GM23338 (cell line): ENCODE data around the gene MESD. TPM values are rescaled to one million over a fixed set of nuclear protein-coding genes. Genes with fewer than 3 reads are reported as not detected.

Experiments used
- ATAC-seq: fragments of 200-7000 bp; cut with Tn5 transposase; 3 replicates; pipeline ENCODE4 v1.9.1; 2020
- DNase-seq: peaks from one replicate; pipeline ENCODE4 v3.0.0-alpha.2; 2015; ENCODE audit warnings: low spot score
- H2AFZ ChIP-seq: fragments of 200-600 bp; sonication (generic); 2 replicates; pipeline ENCODE4 v1.8.0; 2016; ENCODE audit warnings: antibody characterized with exemption, mild to moderate bottlenecking, moderate library complexity
- H3F3A ChIP-seq: fragments of 200-600 bp; sonication (generic); replicated peaks from 2 replicates; pipeline ENCODE4 v1.8.0; 2017; ENCODE audit warnings: antibody characterized with exemption, mixed run types, low read depth
- H3K27ac ChIP-seq: fragments of 200-600 bp; sonication (generic); 2 replicates; pipeline ENCODE4 v1.6.1; 2016; ENCODE audit warnings: low read depth
- H3K27me3 ChIP-seq: fragments of 200-600 bp; sonication (generic); 2 replicates; pipeline ENCODE4 v1.8.0; 2016; ENCODE audit warnings: mild to moderate bottlenecking, mixed run types, moderate library complexity; ENCODE audit not compliant: insufficient read depth
- H3K36me3 ChIP-seq: fragments of 200-600 bp; sonication (generic); 2 replicates; pipeline ENCODE4 v1.8.0; 2016; ENCODE audit warnings: mild to moderate bottlenecking; ENCODE audit not compliant: insufficient read depth
- H3K4me1 ChIP-seq: fragments of 200-600 bp; sonication (generic); 2 replicates; pipeline ENCODE4 v1.8.0; 2016; ENCODE audit warnings: mild to moderate bottlenecking, moderate library complexity; ENCODE audit not compliant: insufficient read depth
- H3K4me2 ChIP-seq: fragments of 200-600 bp; sonication (generic); 2 replicates; pipeline ENCODE4 v1.7.1; 2017; ENCODE audit warnings: mixed run types
- H3K4me3 ChIP-seq: fragments of 200-600 bp; sonication (generic); 2 replicates; pipeline ENCODE4 v1.6.1; 2016; ENCODE audit warnings: mixed run types
- H3K79me2 ChIP-seq: fragments of 200-600 bp; sonication (generic); replicated peaks from 2 replicates; pipeline ENCODE4 v1.8.0; 2017; ENCODE audit warnings: mild to moderate bottlenecking; ENCODE audit not compliant: insufficient read depth
- H3K9me2 ChIP-seq: fragments of 200-600 bp; sonication (generic); 2 replicates; pipeline ENCODE4 v1.8.0; 2017; ENCODE audit not compliant: insufficient read depth
- H4K20me1 ChIP-seq: fragments of 200-600 bp; sonication (generic); replicated peaks from 2 replicates; pipeline ENCODE4 v1.8.0; 2017; ENCODE audit warnings: mild to moderate bottlenecking; ENCODE audit not compliant: insufficient read depth
- H3K27ac Mint-ChIP-seq: 2 replicates; pipeline ENCODE4 v1.8.0; 2020; ENCODE audit warnings: inconsistent platforms, mild to moderate bottlenecking, moderate library complexity, mixed read lengths
- H3K27me3 Mint-ChIP-seq: 3 replicates; pipeline ENCODE4 v1.8.0; 2022; ENCODE audit warnings: low read depth, mild to moderate bottlenecking, moderate library complexity, mixed read lengths, inconsistent platforms; ENCODE audit not compliant: insufficient read depth, poor library complexity
- H3K36me3 Mint-ChIP-seq: 3 replicates; pipeline ENCODE4 v1.8.0; 2021; ENCODE audit warnings: low read depth, mild to moderate bottlenecking, inconsistent platforms, moderate library complexity, mixed read lengths
- H3K4me1 Mint-ChIP-seq: 3 replicates; pipeline ENCODE4 v1.8.0; 2020; ENCODE audit warnings: mild to moderate bottlenecking, inconsistent platforms, mixed read lengths
- H3K4me3 Mint-ChIP-seq: 3 replicates; pipeline ENCODE4 v1.8.0; 2021; ENCODE audit warnings: moderate library complexity, mild to moderate bottlenecking, inconsistent platforms, mixed read lengths
- H3K9me3 Mint-ChIP-seq: 3 replicates; pipeline ENCODE4 v1.8.0; 2020; ENCODE audit warnings: moderate library complexity, mild to moderate bottlenecking, inconsistent platforms, mixed read lengths
- CREB1 ChIP-seq: fragments of 250-450 bp; sonication (Bioruptor Pico); IDR thresholded peaks from 2 replicates; pipeline ENCODE4 v1.5.0; 2020; ENCODE audit warnings: low read depth, mild to moderate bottlenecking, moderate library complexity
- EZH2phosphoT487 ChIP-seq: fragments of 200-600 bp; sonication (generic); IDR thresholded peaks from one replicate; pipeline ENCODE4 v1.8.1; 2018; ENCODE audit warnings: antibody characterized with exemption; ENCODE audit not compliant: unreplicated experiment
- JUNB ChIP-seq: IDR thresholded peaks from one replicate; pipeline ENCODE4 v1.6.1; 2016; ENCODE audit warnings: antibody characterized with exemption; ENCODE audit not compliant: unreplicated experiment
- NANOG ChIP-seq: IDR thresholded peaks from 2 replicates; pipeline ENCODE4 v1.6.1; 2016; ENCODE audit warnings: antibody characterized with exemption, borderline replicate concordance
- POLR2AphosphoS5 ChIP-seq: IDR thresholded peaks from 2 replicates; pipeline ENCODE4 v1.6.1; 2016; ENCODE audit warnings: antibody characterized with exemption, low read depth
- STAT1 ChIP-seq: IDR thresholded peaks from one replicate; pipeline ENCODE4 v1.6.1; 2016; ENCODE audit warnings: antibody characterized with exemption; ENCODE audit not compliant: unreplicated experiment
- polyA plus RNA-seq: library from polyadenylated mRNA; unstranded; fragments of >200 nt; fragmentation: Nextera tagmentation; extraction: Ambion mirVana; gene quantifications from 2 replicates; pipeline ENCODE4 v1.2.1, GENCODE V29; 2016
- total RNA-seq: library from RNA; depleted of rRNA; stranded (reverse); fragments of >200 nt; shearing (Covaris generic); gene quantifications from 2 replicates; pipeline ENCODE4 v1.2.3, GENCODE V29; 2014
- TF ChIP-seq, protein P1 (sequence below): fragments of 250-450 bp; sonication (Bioruptor Pico); IDR thresholded peaks from 2 replicates; pipeline ENCODE4 v1.5.0; 2020; ENCODE audit warnings: mild to moderate bottlenecking, moderate library complexity
- TF ChIP-seq, protein P2 (sequence below), 2 experiments: fragments of 200-600 bp in 1 of 2; sonication (generic) in 1 of 2; conservative IDR thresholded peaks; 2 replicates each; pipeline versions ENCODE4 v1.5.1 to v1.6.1; 2016 to 2017; ENCODE audit warnings: antibody characterized with exemption in 2 of 2, low read depth in 2 of 2, mild to moderate bottlenecking in 2 of 2, moderate library complexity in 1 of 2

The MESD gene
- total and polyA plus RNA-seq, 2 experiments from 2014 or later: 25.6 to 52.7 TPM

DNA sequence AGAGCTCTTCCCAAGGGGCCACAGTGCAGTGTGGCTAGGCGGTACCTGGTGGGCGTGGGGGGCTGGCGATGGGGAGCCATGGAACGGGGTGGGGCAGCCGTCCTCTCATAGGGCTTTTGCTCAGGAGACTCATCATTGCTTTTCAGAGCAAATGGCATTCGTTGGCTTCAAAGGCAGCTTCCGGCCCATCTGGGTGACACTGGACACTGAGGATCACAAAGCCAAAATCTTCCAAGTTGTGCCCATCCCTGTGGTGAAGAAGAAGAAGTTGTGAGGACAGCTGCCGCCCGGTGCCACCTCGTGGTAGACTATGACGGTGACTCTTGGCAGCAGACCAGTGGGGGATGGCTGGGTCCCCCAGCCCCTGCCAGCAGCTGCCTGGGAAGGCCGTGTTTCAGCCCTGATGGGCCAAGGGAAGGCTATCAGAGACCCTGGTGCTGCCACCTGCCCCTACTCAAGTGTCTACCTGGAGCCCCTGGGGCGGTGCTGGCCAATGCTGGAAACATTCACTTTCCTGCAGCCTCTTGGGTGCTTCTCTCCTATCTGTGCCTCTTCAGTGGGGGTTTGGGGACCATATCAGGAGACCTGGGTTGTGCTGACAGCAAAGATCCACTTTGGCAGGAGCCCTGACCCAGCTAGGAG lies 40.8 kb downstream of the MESD start (continued):
- TF ChIP-seq, protein P1, sequence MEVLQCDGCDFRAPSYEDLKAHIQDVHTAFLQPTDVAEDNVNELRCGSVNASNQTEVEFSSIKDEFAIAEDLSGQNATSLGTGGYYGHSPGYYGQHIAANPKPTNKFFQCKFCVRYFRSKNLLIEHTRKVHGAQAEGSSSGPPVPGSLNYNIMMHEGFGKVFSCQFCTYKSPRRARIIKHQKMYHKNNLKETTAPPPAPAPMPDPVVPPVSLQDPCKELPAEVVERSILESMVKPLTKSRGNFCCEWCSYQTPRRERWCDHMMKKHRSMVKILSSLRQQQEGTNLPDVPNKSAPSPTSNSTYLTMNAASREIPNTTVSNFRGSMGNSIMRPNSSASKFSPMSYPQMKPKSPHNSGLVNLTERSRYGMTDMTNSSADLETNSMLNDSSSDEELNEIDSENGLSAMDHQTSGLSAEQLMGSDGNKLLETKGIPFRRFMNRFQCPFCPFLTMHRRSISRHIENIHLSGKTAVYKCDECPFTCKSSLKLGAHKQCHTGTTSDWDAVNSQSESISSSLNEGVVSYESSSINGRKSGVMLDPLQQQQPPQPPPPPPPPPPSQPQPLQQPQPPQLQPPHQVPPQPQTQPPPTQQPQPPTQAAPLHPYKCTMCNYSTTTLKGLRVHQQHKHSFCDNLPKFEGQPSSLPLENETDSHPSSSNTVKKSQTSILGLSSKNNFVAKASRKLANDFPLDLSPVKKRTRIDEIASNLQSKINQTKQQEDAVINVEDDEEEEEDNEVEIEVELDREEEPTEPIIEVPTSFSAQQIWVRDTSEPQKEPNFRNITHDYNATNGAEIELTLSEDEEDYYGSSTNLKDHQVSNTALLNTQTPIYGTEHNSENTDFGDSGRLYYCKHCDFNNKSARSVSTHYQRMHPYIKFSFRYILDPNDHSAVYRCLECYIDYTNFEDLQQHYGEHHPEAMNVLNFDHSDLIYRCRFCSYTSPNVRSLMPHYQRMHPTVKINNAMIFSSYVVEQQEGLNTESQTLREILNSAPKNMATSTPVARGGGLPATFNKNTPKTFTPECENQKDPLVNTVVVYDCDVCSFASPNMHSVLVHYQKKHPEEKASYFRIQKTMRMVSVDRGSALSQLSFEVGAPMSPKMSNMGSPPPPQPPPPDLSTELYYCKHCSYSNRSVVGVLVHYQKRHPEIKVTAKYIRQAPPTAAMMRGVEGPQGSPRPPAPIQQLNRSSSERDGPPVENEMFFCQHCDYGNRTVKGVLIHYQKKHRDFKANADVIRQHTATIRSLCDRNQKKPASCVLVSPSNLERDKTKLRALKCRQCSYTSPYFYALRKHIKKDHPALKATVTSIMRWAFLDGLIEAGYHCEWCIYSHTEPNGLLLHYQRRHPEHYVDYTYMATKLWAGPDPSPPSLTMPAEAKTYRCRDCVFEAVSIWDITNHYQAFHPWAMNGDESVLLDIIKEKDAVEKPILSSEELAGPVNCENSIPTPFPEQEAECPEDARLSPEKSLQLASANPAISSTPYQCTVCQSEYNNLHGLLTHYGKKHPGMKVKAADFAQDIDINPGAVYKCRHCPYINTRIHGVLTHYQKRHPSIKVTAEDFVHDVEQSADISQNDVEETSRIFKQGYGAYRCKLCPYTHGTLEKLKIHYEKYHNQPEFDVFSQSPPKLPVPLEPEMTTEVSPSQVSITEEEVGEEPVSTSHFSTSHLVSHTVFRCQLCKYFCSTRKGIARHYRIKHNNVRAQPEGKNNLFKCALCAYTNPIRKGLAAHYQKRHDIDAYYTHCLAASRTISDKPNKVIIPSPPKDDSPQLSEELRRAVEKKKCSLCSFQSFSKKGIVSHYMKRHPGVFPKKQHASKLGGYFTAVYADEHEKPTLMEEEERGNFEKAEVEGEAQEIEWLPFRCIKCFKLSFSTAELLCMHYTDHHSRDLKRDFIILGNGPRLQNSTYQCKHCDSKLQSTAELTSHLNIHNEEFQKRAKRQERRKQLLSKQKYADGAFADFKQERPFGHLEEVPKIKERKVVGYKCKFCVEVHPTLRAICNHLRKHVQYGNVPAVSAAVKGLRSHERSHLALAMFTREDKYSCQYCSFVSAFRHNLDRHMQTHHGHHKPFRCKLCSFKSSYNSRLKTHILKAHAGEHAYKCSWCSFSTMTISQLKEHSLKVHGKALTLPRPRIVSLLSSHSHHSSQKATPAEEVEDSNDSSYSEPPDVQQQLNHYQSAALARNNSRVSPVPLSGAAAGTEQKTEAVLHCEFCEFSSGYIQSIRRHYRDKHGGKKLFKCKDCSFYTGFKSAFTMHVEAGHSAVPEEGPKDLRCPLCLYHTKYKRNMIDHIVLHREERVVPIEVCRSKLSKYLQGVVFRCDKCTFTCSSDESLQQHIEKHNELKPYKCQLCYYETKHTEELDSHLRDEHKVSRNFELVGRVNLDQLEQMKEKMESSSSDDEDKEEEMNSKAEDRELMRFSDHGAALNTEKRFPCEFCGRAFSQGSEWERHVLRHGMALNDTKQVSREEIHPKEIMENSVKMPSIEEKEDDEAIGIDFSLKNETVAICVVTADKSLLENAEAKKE: no peak

DNA sequence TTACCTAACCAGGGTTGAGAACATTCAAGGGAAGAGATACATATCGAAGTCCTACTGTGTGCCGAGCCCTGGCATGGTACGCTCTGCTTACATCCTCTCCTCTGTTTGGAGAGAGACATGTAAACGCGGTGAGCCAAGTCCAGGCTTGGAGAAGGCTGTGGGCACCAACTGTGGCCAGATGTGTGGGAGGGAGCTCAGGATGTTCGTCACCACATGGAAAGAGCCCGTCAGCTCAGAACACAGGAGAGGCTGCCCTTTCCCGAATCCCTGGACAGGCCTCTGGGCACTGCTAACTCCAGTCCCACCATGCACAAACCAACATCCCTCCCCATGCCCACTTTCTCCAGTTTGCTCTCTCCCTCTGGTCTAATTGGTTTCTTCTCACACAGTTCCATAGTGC lies 43.0 kb downstream of the MESD start:
- ATAC-seq (no peak), DNase-seq (no peak)
- Histone ChIP-seq H3K79me2 (no peaks in the 10 kb centered on the region), H2AFZ (no peak overlapping the region), H3K4me2 (no peak overlapping the region), H3K27me3 (no peaks in the 10 kb centered on the region), H4K20me1 (no peaks in the 10 kb centered on the region), H3F3A (no peaks in the 10 kb centered on the region), H3K9me2 (no peaks in the 10 kb centered on the region), H3K4me3 (no peak overlapping the region), H3K36me3 (peaks cover 3% of the 10 kb centered on the region; the same call in 1 of the 2 replicates), H3K4me1 (no peaks in the 10 kb centered on the region), H3K27ac (no peak overlapping the region)
- peaks cover 30% of the 10 kb centered on the region for H3K36me3 Mint-ChIP-seq
- 0 out of 3 replicates have a peak, but pooled peaks cover 3% of the 10 kb centered on the region for H3K4me1 Mint-ChIP-seq
- no peak overlapping the region for H3K27ac Mint-ChIP-seq
- no peak overlapping the region for H3K4me3 Mint-ChIP-seq
- H3K9me3 Mint-ChIP-seq: no peaks in the 10 kb centered on the region
- H3K27me3 Mint-ChIP-seq: peaks cover 8% of the 10 kb centered on the region
- TF ChIP-seq NANOG (no peak), JUNB (no peak)

DNA sequence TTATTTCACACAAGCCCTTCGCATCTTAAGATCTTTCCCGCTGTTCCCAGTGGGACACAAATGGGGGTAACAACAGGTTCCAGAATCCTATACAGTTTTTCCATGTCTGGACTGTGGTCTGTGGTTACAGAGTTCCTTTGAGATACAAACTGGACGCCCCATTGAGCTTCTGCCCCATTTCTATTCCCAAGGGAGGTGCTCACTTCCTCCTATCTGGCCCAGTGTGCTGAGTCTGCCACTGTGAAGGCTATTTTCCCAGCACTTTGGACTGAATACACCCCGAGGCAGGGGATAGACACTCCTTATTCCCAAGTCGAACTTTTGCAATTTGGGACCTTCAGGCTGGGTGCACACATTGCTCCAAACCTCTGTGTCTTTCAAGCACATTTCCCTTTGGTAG lies 44.0 kb downstream of the MESD start:
- Histone ChIP-seq H3K27ac (no peak overlapping the region), H4K20me1 (no peaks in the 10 kb centered on the region), H3K27me3 (no peaks in the 10 kb centered on the region), H3K4me1 (no peaks in the 10 kb centered on the region), H3F3A (no peaks in the 10 kb centered on the region), H3K4me2 (no peak overlapping the region), H3K4me3 (no peak overlapping the region), H3K9me2 (no peaks in the 10 kb centered on the region), H2AFZ (no peak overlapping the region), H3K36me3 (no peaks in the 10 kb centered on the region; the same call in 1 of the 2 replicates), H3K79me2 (no peaks in the 10 kb centered on the region)
- no peak for ATAC-seq
- Mint-ChIP-seq H3K27ac (no peak overlapping the region), H3K36me3 (peaks cover 22% of the 10 kb centered on the region), H3K9me3 (no peaks in the 10 kb centered on the region), H3K4me3 (no peak overlapping the region), H3K4me1 (0 out of 3 replicates have a peak, but pooled peaks cover 3% of the 10 kb centered on the region), H3K27me3 (peaks cover 8% of the 10 kb centered on the region)
- no peak for DNase-seq
- TF ChIP-seq STAT1 (no peak), POLR2AphosphoS5 (no peak), EZH2phosphoT487 (no peak), CREB1 (CRISPR knock-in tag) (no peak)
- TF ChIP-seq, protein P2, sequence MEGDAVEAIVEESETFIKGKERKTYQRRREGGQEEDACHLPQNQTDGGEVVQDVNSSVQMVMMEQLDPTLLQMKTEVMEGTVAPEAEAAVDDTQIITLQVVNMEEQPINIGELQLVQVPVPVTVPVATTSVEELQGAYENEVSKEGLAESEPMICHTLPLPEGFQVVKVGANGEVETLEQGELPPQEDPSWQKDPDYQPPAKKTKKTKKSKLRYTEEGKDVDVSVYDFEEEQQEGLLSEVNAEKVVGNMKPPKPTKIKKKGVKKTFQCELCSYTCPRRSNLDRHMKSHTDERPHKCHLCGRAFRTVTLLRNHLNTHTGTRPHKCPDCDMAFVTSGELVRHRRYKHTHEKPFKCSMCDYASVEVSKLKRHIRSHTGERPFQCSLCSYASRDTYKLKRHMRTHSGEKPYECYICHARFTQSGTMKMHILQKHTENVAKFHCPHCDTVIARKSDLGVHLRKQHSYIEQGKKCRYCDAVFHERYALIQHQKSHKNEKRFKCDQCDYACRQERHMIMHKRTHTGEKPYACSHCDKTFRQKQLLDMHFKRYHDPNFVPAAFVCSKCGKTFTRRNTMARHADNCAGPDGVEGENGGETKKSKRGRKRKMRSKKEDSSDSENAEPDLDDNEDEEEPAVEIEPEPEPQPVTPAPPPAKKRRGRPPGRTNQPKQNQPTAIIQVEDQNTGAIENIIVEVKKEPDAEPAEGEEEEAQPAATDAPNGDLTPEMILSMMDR (conservative IDR thresholded peaks at IDR 0.05; ENCODE audit: low read depth in 2 of 2): no peak
